ENCODE results near the gene HNRNPCL1. TPM values are rescaled to one million over a fixed set of nuclear protein-coding genes. Genes with fewer than 3 reads are reported as not detected.
"Not testable (repeated sequence)": the region's sequence is repeated elsewhere in the genome, so short reads cannot be mapped to it uniquely, and the experiment has no call there.

Gene HNRNPCL1
- total RNA-seq, result not detected

- H3K36me3 ChIP-seq, H3K4me3 ChIP-seq, H3K27ac ChIP-seq, H3K9me3 ChIP-seq, ATAC-seq, H3K4me1 ChIP-seq: not testable (repeated sequence)
- 60 to 77% methylated on average over 1 to 3 of the region's 7 CpGs for WGBS, 2 donors (ENCODE audit: low coverage in 1 of 2)
- H3K27me3 ChIP-seq, result peaks cover 14% of the 10 kb centered on the region
Measured at GRCh38 chr1:12848620-12849019, at the start of gene HNRNPCL1. Gene HNRNPCL1, minus strand, starts transcription at chr1:12848720. Its CDS starts 431 bp downstream, at chr1:12848289.

DNA sequence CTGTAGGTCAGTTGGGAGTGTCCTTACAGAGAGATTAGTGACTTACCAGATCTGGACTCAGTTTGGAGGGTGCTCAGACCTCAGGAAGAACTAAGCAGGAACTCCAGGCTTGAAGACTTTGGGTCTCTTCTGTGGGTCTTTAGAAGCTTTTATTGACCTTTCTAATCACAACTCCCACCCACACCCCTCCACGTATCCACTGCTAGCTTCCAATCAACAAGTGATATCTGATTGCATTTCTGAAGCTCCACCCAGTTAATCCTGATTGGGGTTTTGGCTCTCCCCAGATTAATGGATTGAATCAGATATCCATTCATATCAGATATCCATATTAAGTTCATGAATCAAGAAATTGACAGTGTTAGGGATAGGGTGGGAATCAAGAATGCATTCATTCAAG, 49.6 kb upstream of the HNRNPCL1 start, which contains the start of gene PRAMEF10:
TSS of gene PRAMEF10 (minus strand) at position 101 of the 400 bp plus-strand sequence. CDS start 2,423 bp downstream, outside the sequence.
- H3K27me3 ChIP-seq, H3K4me3 ChIP-seq, ATAC-seq, H3K27ac ChIP-seq, H3K4me1 ChIP-seq, H3K36me3 ChIP-seq, H3K9me3 ChIP-seq: not testable (repeated sequence)
- WGBS, 2 donors (ENCODE audit: low coverage in 1 of 2), result no CpG with 5 or more reads among the region's 1 CpG

GRCh38 chr1:12886101-12886500, 37.6 kb upstream of the HNRNPCL1 start, which contains the start of gene PRAMEF4:
Gene PRAMEF4, minus strand, starts transcription at chr1:12886201. Its CDS starts 2,807 bp downstream, at chr1:12883394.
- ATAC-seq, H3K36me3 ChIP-seq, H3K9me3 ChIP-seq, H3K27ac ChIP-seq, H3K4me1 ChIP-seq, H3K4me3 ChIP-seq, H3K27me3 ChIP-seq: not testable (repeated sequence)
- 80% methylated on average over 1 of the region's 3 CpGs; no CpG with 5 or more reads in 1 of the 2 donors for WGBS, 2 donors (ENCODE audit: low coverage in 1 of 2)

- H3K36me3 ChIP-seq, H3K4me3 ChIP-seq, H3K27ac ChIP-seq, ATAC-seq, H3K27me3 ChIP-seq, H3K9me3 ChIP-seq, H3K4me1 ChIP-seq: not testable (repeated sequence)
- WGBS, 2 donors (ENCODE audit: low coverage in 1 of 2), result 67% methylated on average over 1 of the region's 4 CpGs; no CpG with 5 or more reads in 1 of the 2 donors
Measured at GRCh38 chr1:12878453-12878852, 29.9 kb upstream of the HNRNPCL1 start.

GRCh38 chr1:12863131-12863880, 14.8 kb upstream of the HNRNPCL1 start:
- WGBS, 2 donors (ENCODE audit: low coverage in 1 of 2), result no CpG with 5 or more reads among the region's 7 CpGs
- not testable (repeated sequence) for H3K36me3 ChIP-seq, H3K9me3 ChIP-seq, H3K4me3 ChIP-seq, ATAC-seq, H3K27ac ChIP-seq, H3K27me3 ChIP-seq, H3K4me1 ChIP-seq

- H3K36me3 ChIP-seq, H3K27ac ChIP-seq, H3K4me3 ChIP-seq, H3K27me3 ChIP-seq, H3K9me3 ChIP-seq, H3K4me1 ChIP-seq, ATAC-seq: not testable (repeated sequence)
- WGBS, 2 donors (ENCODE audit: low coverage in 1 of 2), result 72% methylated on average over 2 of the region's 2 CpGs; no CpG with 5 or more reads in 1 of the 2 donors
Measured at GRCh38 chr1:12856786-12857185, 8.3 kb upstream of the HNRNPCL1 start, which contains the start of gene PRAMEF2. Gene PRAMEF2, plus strand, starts transcription at chr1:12857086. Its CDS starts 1,924 bp downstream, at chr1:12859010.

- WGBS, 2 donors (ENCODE audit: low coverage in 1 of 2), result 45 to 50% methylated on average over 1 to 4 of the region's 4 CpGs
Measured at GRCh38 chr1:12851779-12852178, 3.3 kb upstream of the HNRNPCL1 start.

GRCh38 chr1:12833251-12833650, 15.3 kb downstream of the HNRNPCL1 start:
- not testable (repeated sequence) for H3K27ac ChIP-seq, H3K9me3 ChIP-seq, H3K4me3 ChIP-seq, ATAC-seq, H3K27me3 ChIP-seq, H3K4me1 ChIP-seq, H3K36me3 ChIP-seq
- WGBS, 2 donors (ENCODE audit: low coverage in 1 of 2), result 20% methylated on average over 1 of the region's 2 CpGs; no CpG with 5 or more reads in 1 of the 2 donors

More at GRCh38 chr1:12851779-12852178, 3.3 kb upstream of the HNRNPCL1 start:
- TF ChIP-seq, protein P1, sequence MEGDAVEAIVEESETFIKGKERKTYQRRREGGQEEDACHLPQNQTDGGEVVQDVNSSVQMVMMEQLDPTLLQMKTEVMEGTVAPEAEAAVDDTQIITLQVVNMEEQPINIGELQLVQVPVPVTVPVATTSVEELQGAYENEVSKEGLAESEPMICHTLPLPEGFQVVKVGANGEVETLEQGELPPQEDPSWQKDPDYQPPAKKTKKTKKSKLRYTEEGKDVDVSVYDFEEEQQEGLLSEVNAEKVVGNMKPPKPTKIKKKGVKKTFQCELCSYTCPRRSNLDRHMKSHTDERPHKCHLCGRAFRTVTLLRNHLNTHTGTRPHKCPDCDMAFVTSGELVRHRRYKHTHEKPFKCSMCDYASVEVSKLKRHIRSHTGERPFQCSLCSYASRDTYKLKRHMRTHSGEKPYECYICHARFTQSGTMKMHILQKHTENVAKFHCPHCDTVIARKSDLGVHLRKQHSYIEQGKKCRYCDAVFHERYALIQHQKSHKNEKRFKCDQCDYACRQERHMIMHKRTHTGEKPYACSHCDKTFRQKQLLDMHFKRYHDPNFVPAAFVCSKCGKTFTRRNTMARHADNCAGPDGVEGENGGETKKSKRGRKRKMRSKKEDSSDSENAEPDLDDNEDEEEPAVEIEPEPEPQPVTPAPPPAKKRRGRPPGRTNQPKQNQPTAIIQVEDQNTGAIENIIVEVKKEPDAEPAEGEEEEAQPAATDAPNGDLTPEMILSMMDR (IDR thresholded peaks at IDR 0.05), result no peak
- Histone ChIP-seq H3K4me1 (no peaks in the 10 kb centered on the region), H3K4me3 (no peak overlapping the region), H3K27ac (no peak overlapping the region), H3K36me3 (no peaks in the 10 kb centered on the region), H3K9me3 (peaks cover 0 to 4% (median 0%) of the 10 kb centered on the region in 3 donors), H3K27me3 (peaks cover 14% of the 10 kb centered on the region)
- no peak for ATAC-seq

DNA sequence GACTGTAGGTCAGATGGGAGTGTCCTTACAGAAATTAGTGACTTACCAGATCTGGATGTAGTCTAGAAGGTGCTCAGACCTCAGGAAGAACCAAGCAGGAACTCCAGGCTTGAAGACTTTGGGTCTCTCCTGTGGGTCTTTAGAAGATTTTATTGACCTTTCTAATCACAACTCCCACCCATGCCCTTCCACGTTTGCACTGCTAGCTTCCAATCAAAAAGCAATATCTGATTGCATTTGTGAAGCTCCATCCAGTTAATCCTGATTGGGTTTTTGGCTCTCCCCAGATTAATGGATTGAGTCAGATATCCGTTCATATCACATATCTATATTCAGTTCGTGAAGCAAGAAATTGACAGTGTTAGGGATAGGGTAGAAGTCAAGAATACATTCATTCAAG, 17.2 kb downstream of the HNRNPCL1 start, which contains the start of gene PRAMEF11:
TSS of gene PRAMEF11 (minus strand) at position 101 of the 400 bp plus-strand sequence. CDS start 2,621 bp downstream, outside the sequence.
- H3K27me3 ChIP-seq, H3K9me3 ChIP-seq, H3K4me3 ChIP-seq, H3K4me1 ChIP-seq, H3K27ac ChIP-seq, ATAC-seq, H3K36me3 ChIP-seq: not testable (repeated sequence)
- WGBS, 2 donors (ENCODE audit: low coverage in 1 of 2), result 52% methylated on average over 3 of the region's 3 CpGs; no CpG with 5 or more reads in 1 of the 2 donors

DNA sequence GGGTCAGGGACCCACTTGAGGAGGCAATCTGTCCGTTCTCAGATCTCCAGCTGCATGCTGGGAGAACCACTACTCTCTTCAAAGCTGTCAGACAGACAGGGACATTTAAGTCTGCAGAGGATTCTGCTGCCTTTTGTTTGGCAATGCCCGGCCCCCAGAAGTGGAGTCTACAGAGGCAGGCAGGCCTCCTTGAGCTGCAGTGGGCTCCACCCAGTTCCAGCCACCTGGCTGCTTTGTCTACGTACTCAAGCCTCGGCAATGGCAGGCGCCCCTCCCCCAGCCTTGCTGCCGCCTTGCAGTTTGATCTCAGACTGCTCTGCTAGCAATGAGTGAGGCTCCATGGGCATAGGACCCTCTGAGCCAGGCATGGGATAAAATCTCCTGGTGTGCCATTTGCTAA, 29.5 kb downstream of the HNRNPCL1 start:
- H3K27me3 ChIP-seq, H3K4me3 ChIP-seq, H3K9me3 ChIP-seq, ATAC-seq, H3K4me1 ChIP-seq, H3K36me3 ChIP-seq, H3K27ac ChIP-seq: not testable (repeated sequence)
- no CpG with 5 or more reads among the region's 6 CpGs for WGBS, 2 donors (ENCODE audit: low coverage in 1 of 2)

Data from gastroesophageal sphincter (tissue), 4 donors.